Endometrial microvascular endothelial cells (primary cell): ENCODE data around the gene RECQL. TPM values are rescaled to one million over a fixed set of nuclear protein-coding genes. Genes with fewer than 3 reads are reported as not detected.
"Not testable (repeated sequence)": the region's sequence is repeated elsewhere in the genome, so short reads cannot be mapped to it uniquely, and the experiment has no call there.

Experiments
- in situ Hi-C: cut with HindIII; loops from 2 replicates; pipeline ENCODE4 v1.10.0; 2017; ENCODE audit warnings: low sequenced_read_pairs, low pct_unique_long_range_greater_than_20kb; ENCODE audit errors: inconsistent ontology term
- total RNA-seq: library from RNA; depleted of rRNA; stranded (reverse); fragments of >200 nt; gene quantifications from one replicate; pipeline ENCODE4 v1.2.3, GENCODE V29; 2015; ENCODE audit errors: inconsistent ontology term

RECQL gene
- total RNA-seq, 1 donor from 2014 or later, result 96.4 TPM

- in situ Hi-C loops, result no loop called here
Observed at GRCh38 chr12:21507849-21508248, 6.4 kb upstream of the RECQL start.

GRCh38 chr12:21505888-21506287, 4.5 kb upstream of the RECQL start:
- in situ Hi-C loops, result no loop called here

- in situ Hi-C loops, result no loop called here
Observed at GRCh38 chr12:21502872-21503271, 1.4 kb upstream of the RECQL start.

GRCh38 chr12:21502164-21502496, 695 bp upstream of the RECQL start:
- in situ Hi-C loops, result no loop called here

GRCh38 chr12:21500786-21501257, 613 bp downstream of the RECQL start:
- in situ Hi-C loops, result no loop called here

GRCh38 chr12:21499765-21500164, 1.7 kb downstream of the RECQL start:
- in situ Hi-C loops, result no loop called here

GRCh38 chr12:21485998-21486397, 15.4 kb downstream of the RECQL start:
- in situ Hi-C loops, result no loop called here

GRCh38 chr12:21483531-21483930, 17.9 kb downstream of the RECQL start:
- in situ Hi-C loops, result no loop called here

GRCh38 chr12:21478756-21479455, 22.5 kb downstream of the RECQL start:
- in situ Hi-C loops, result no loop called here

- in situ Hi-C loops, result no loop called here
Observed at GRCh38 chr12:21476949-21477348, 24.5 kb downstream of the RECQL start.

GRCh38 chr12:21475552-21475951, 25.9 kb downstream of the RECQL start:
- in situ Hi-C loops, result no loop called here

- in situ Hi-C loops, result no loop called here
Observed at GRCh38 chr12:21472197-21472823, 29.1 kb downstream of the RECQL start.

- in situ Hi-C loops, result no loop called here
Observed at GRCh38 chr12:21471294-21471693, 30.1 kb downstream of the RECQL start.

- in situ Hi-C loops, result not testable (repeated sequence)
Observed at GRCh38 chr12:21467334-21467733, 34.1 kb downstream of the RECQL start.

GRCh38 chr12:21459474-21459873, 42.0 kb downstream of the RECQL start:
- in situ Hi-C loops, result no loop called here

GRCh38 chr12:21456291-21456780, 45.1 kb downstream of the RECQL start:
- in situ Hi-C loops, result no loop called here

GRCh38 chr12:21453312-21453852, 48.1 kb downstream of the RECQL start:
- in situ Hi-C loops, result no loop called here

GRCh38 chr12:21451529-21451928, 49.9 kb downstream of the RECQL start:
- in situ Hi-C loops, result no loop called here

- in situ Hi-C loops, result no loop called here
Observed at GRCh38 chr12:21444193-21445146, 57.0 kb downstream of the RECQL start.
